ENCODE measurements around the gene SASH1.

The SASH1 gene

DNA sequence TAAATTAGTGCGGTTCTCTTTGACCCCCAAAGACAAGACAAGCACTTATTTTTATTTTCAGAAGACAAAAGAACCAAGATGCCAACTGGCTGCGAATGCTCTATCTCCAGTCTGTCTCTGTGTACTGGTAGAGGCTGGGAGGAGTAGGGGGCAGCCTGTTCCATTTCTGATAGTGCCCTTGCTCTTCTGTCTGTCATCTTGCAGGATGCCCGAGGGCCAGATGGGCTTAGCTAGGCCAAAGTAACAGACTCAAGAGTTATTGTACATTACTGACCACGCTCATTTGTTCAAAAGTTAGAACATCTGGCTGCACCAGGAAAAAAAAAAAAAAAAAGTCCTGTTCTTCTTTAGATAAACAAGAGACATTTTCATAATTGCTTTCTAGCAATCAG, 206.1 kb downstream of the SASH1 start:
- no peaks in the 10 kb centered on the region for H3K9me3 ChIP-seq (ENCODE audit: control insufficient read depth, insufficient read depth, low read depth, low read length)
- no peak overlapping the region for H3K27ac ChIP-seq (ENCODE audit: extremely low read depth, low read depth, low read length)

DNA sequence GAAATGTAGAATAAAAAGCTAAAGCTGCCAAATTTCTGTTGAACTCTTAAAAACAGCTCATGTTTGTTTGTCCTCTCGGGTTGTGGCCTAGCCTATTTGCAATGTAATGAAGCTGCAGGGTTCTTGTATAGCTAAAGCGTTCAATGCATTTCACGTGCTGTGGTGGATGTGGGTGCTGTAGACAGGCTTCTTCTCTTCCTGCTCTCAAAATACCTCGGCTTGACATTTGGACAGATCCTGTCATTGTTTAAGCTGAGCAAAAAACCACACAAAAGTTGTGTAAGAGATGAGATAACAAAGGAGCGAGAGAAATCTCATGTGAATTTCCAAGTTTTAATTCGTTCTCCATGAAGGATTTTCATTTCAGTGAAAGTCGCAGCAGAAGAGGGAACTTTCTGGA, 207.9 kb downstream of the SASH1 start:
- no peak overlapping the region for H3K27ac ChIP-seq (ENCODE audit: extremely low read depth, low read depth, low read length)
- peaks cover 0 to 40% of the 10 kb centered on the region in 2 experiments; a peak in 1 of 3 replicates for H3K36me3 ChIP-seq (ENCODE audit: control insufficient read depth in 2 of 2, insufficient read depth in 1 of 2, low read length in 2 of 2)
- no peaks in the 10 kb centered on the region for H3K9me3 ChIP-seq (ENCODE audit: control insufficient read depth, insufficient read depth, low read depth, low read length)
- ChIA-PET POLR2A (no interaction called here), CTCF (interaction anchor here (0.5 to 1.0 kb wide), 2 partner anchors 9 to 27 kb away, joined by 3 to 4 read pairs; no protein-coding TSS in a partner anchor)
- H3K4me1 ChIP-seq (ENCODE audit: control insufficient read depth, insufficient read depth, low read length): no peaks in the 10 kb centered on the region
- no peak overlapping the region for H3K4me3 ChIP-seq (ENCODE audit: low read depth, low read length)
- no peak for TF ChIP-seq ZNF121 (tag by site-specific recombination; IDR thresholded peaks at IDR 0.05)
- TF ChIP-seq ZNF555 (tag by site-specific recombination; conservative IDR thresholded peaks at IDR 0.05): no peak
- TF ChIP-seq ZNF184 (tag by site-specific recombination; IDR thresholded peaks at IDR 0.05): no peak
- TF ChIP-seq, protein P1, sequence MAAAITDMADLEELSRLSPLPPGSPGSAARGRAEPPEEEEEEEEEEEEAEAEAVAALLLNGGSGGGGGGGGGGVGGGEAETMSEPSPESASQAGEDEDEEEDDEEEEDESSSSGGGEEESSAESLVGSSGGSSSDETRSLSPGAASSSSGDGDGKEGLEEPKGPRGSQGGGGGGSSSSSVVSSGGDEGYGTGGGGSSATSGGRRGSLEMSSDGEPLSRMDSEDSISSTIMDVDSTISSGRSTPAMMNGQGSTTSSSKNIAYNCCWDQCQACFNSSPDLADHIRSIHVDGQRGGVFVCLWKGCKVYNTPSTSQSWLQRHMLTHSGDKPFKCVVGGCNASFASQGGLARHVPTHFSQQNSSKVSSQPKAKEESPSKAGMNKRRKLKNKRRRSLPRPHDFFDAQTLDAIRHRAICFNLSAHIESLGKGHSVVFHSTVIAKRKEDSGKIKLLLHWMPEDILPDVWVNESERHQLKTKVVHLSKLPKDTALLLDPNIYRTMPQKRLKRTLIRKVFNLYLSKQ (tag by site-specific recombination; IDR thresholded peaks at IDR 0.05; ENCODE audit: borderline replicate concordance): no peak
- TF ChIP-seq, protein P2, sequence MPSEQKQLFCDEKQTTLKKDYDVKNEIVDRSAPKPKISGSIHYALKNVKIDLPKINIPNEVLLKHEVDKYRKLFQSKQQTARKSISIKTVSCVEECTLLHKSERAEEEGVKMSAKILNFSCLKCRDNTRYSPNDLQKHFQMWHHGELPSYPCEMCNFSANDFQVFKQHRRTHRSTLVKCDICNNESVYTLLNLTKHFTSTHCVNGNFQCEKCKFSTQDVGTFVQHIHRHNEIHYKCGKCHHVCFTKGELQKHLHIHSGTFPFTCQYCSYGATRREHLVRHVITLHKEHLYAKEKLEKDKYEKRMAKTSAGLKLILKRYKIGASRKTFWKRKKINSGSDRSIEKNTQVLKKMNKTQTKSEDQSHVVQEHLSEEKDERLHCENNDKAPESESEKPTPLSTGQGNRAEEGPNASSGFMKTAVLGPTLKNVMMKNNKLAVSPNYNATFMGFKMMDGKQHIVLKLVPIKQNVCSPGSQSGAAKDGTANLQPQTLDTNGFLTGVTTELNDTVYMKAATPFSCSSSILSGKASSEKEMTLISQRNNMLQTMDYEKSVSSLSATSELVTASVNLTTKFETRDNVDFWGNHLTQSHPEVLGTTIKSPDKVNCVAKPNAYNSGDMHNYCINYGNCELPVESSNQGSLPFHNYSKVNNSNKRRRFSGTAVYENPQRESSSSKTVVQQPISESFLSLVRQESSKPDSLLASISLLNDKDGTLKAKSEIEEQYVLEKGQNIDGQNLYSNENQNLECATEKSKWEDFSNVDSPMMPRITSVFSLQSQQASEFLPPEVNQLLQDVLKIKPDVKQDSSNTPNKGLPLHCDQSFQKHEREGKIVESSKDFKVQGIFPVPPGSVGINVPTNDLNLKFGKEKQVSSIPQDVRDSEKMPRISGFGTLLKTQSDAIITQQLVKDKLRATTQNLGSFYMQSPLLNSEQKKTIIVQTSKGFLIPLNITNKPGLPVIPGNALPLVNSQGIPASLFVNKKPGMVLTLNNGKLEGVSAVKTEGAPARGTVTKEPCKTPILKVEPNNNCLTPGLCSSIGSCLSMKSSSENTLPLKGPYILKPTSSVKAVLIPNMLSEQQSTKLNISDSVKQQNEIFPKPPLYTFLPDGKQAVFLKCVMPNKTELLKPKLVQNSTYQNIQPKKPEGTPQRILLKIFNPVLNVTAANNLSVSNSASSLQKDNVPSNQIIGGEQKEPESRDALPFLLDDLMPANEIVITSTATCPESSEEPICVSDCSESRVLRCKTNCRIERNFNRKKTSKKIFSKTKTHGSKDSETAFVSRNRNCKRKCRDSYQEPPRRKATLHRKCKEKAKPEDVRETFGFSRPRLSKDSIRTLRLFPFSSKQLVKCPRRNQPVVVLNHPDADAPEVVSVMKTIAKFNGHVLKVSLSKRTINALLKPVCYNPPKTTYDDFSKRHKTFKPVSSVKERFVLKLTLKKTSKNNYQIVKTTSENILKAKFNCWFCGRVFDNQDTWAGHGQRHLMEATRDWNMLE (tag by site-specific recombination; conservative IDR thresholded peaks at IDR 0.05; ENCODE audit: low read depth): no peak
- no peak for TF ChIP-seq ZNF366 (tag by site-specific recombination; conservative IDR thresholded peaks at IDR 0.05)
- TF ChIP-seq ZNF791 (tag by site-specific recombination; IDR thresholded peaks at IDR 0.05): no peak
- TF ChIP-seq ZNF571 (tag by site-specific recombination; IDR thresholded peaks at IDR 0.05): no peak
- TF ChIP-seq ZNF274 (IDR thresholded peaks at IDR 0.05; ENCODE audit: low read length): no peak
- no peak for TF ChIP-seq ZNF274 (tag by site-specific recombination; IDR thresholded peaks at IDR 0.05; ENCODE audit: borderline replicate concordance)
- no peak for TF ChIP-seq GLI2 (tag by site-specific recombination; IDR thresholded peaks at IDR 0.05; ENCODE audit: borderline replicate concordance, low read depth)
- TF ChIP-seq ZNF658 (tag by site-specific recombination; IDR thresholded peaks at IDR 0.05): no peak
- no peak for TF ChIP-seq ZNF114 (tag by site-specific recombination; IDR thresholded peaks at IDR 0.05)
- TF ChIP-seq ZNF266 (tag by site-specific recombination; IDR thresholded peaks at IDR 0.05; ENCODE audit: low read depth): no peak
- TF ChIP-seq OSR2 (tag by site-specific recombination; IDR thresholded peaks at IDR 0.05): no peak
- no peak for TF ChIP-seq ZNF223 (tag by site-specific recombination; IDR thresholded peaks at IDR 0.05)

More for the DNA sequence above, 206.1 kb downstream of the SASH1 start:
- POLR2A ChIA-PET: no interaction called here
- Histone ChIP-seq H3K4me1 (ENCODE audit: control insufficient read depth, insufficient read depth, low read length) (no peaks in the 10 kb centered on the region), H3K4me3 (ENCODE audit: low read depth, low read length) (no peak overlapping the region), H3K36me3 (ENCODE audit: control insufficient read depth in 2 of 2, insufficient read depth in 1 of 2, low read length in 2 of 2) (peaks cover 0 to 59% of the 10 kb centered on the region in 2 experiments; a peak in 1 of 3 replicates)
- CTCF ChIA-PET: interaction anchor here (0.6 to 1.4 kb wide), 3 partner anchors 10 to 372 kb away, joined by 3 to 12 read pairs (median 4); no protein-coding TSS in a partner anchor
- TF ChIP-seq ZNF830 (tag by site-specific recombination; IDR thresholded peaks at IDR 0.05; ENCODE audit: low read depth): no peak
- no peak for TF ChIP-seq ZNF501 (tag by site-specific recombination; IDR thresholded peaks at IDR 0.05)
- TF ChIP-seq ZNF184 (tag by site-specific recombination; IDR thresholded peaks at IDR 0.05): no peak
- no peak for TF ChIP-seq ZNF707 (tag by site-specific recombination; IDR thresholded peaks at IDR 0.05)
- TF ChIP-seq ZNF214 (tag by site-specific recombination; IDR thresholded peaks at IDR 0.05; ENCODE audit: borderline replicate concordance): no peak
- TF ChIP-seq ZNF629 (tag by site-specific recombination; IDR thresholded peaks at IDR 0.05): no peak
- no peak for TF ChIP-seq ZNF391 (tag by site-specific recombination; IDR thresholded peaks at IDR 0.05; ENCODE audit: borderline replicate concordance, low read depth)
- TF ChIP-seq, protein P3, sequence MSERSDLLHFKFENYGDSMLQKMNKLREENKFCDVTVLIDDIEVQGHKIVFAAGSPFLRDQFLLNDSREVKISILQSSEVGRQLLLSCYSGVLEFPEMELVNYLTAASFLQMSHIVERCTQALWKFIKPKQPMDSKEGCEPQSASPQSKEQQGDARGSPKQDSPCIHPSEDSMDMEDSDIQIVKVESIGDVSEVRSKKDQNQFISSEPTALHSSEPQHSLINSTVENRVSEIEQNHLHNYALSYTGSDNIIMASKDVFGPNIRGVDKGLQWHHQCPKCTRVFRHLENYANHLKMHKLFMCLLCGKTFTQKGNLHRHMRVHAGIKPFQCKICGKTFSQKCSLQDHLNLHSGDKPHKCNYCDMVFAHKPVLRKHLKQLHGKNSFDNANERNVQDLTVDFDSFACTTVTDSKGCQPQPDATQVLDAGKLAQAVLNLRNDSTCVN (tag by site-specific recombination; optimal IDR thresholded peaks at IDR 0.05): no peak
- TF ChIP-seq, protein P4, sequence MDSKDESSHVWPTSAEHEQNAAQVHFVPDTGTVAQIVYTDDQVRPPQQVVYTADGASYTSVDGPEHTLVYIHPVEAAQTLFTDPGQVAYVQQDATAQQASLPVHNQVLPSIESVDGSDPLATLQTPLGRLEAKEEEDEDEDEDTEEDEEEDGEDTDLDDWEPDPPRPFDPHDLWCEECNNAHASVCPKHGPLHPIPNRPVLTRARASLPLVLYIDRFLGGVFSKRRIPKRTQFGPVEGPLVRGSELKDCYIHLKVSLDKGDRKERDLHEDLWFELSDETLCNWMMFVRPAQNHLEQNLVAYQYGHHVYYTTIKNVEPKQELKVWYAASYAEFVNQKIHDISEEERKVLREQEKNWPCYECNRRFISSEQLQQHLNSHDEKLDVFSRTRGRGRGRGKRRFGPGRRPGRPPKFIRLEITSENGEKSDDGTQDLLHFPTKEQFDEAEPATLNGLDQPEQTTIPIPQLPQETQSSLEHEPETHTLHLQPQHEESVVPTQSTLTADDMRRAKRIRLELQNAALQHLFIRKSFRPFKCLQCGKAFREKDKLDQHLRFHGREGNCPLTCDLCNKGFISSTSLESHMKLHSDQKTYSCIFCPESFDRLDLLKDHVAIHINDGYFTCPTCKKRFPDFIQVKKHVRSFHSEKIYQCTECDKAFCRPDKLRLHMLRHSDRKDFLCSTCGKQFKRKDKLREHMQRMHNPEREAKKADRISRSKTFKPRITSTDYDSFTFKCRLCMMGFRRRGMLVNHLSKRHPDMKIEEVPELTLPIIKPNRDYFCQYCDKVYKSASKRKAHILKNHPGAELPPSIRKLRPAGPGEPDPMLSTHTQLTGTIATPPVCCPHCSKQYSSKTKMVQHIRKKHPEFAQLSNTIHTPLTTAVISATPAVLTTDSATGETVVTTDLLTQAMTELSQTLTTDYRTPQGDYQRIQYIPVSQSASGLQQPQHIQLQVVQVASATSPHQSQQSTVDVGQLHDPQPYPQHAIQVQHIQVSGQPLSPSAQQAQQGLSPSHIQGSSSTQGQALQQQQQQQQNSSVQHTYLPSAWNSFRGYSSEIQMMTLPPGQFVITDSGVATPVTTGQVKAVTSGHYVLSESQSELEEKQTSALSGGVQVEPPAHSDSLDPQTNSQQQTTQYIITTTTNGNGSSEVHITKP (tag by site-specific recombination; IDR thresholded peaks at IDR 0.05): no peak
- TF ChIP-seq ZNF366 (tag by site-specific recombination; conservative IDR thresholded peaks at IDR 0.05): no peak
- no peak for TF ChIP-seq ZFP69B (tag by site-specific recombination; IDR thresholded peaks at IDR 0.05)
- TF ChIP-seq ZEB2 (tag by site-specific recombination; IDR thresholded peaks at IDR 0.05): no peak
- no peak for TF ChIP-seq ZNF174 (tag by site-specific recombination; IDR thresholded peaks at IDR 0.05)
- TF ChIP-seq ZNF621 (tag by site-specific recombination; IDR thresholded peaks at IDR 0.05): no peak
- TF ChIP-seq ZNF311 (tag by site-specific recombination; IDR thresholded peaks at IDR 0.05; ENCODE audit: borderline replicate concordance): no peak

Data from HEK293 (cell line).